Subcutaneous adipose tissue (tissue), 4 donors: Measurements from ENCODE around the gene ARMC9. TPM values are rescaled to one million over a fixed set of nuclear protein-coding genes. Genes with fewer than 3 reads are reported as not detected.

Experiments
- CTCF ChIP-seq: fragments of 450-650 bp; IDR thresholded peaks from one replicate; pipeline ENCODE4 v1.5.1; 2016; ENCODE audit warnings: low read depth, mild to moderate bottlenecking, control low read depth, antibody characterized with exemption, moderate library complexity
- total RNA-seq, 4 donors: library from RNA; depleted of rRNA; stranded (reverse); fragments of >200 nt; gene quantifications; one replicate each; pipeline ENCODE4 v1.1.0, GENCODE V29; 2016

ARMC9 gene
- total RNA-seq, 4 donors from 2014 or later: 0.98 to 16.5 (median 4.6) TPM

GRCh38 chr2:231378026-231378722, 179.7 kb downstream of the ARMC9 start:
- no peak for TF ChIP-seq CTCF

- TF ChIP-seq CTCF: no peak
These were observed 181.1 kb downstream of the ARMC9 start for GRCh38 chr2:231379266-231380215.

GRCh38 chr2:231380307-231380706, 181.9 kb downstream of the ARMC9 start:
- TF ChIP-seq CTCF: no peak

GRCh38 chr2:231380991-231381847, 182.8 kb downstream of the ARMC9 start:
- no peak for TF ChIP-seq CTCF

GRCh38 chr2:231382116-231382515, 183.7 kb downstream of the ARMC9 start:
- TF ChIP-seq CTCF: no peak

GRCh38 chr2:231383416-231384108, 185.1 kb downstream of the ARMC9 start:
- TF ChIP-seq CTCF: no peak
